ENCODE data around the gene GPR137B.

The GPR137B gene

DNA sequence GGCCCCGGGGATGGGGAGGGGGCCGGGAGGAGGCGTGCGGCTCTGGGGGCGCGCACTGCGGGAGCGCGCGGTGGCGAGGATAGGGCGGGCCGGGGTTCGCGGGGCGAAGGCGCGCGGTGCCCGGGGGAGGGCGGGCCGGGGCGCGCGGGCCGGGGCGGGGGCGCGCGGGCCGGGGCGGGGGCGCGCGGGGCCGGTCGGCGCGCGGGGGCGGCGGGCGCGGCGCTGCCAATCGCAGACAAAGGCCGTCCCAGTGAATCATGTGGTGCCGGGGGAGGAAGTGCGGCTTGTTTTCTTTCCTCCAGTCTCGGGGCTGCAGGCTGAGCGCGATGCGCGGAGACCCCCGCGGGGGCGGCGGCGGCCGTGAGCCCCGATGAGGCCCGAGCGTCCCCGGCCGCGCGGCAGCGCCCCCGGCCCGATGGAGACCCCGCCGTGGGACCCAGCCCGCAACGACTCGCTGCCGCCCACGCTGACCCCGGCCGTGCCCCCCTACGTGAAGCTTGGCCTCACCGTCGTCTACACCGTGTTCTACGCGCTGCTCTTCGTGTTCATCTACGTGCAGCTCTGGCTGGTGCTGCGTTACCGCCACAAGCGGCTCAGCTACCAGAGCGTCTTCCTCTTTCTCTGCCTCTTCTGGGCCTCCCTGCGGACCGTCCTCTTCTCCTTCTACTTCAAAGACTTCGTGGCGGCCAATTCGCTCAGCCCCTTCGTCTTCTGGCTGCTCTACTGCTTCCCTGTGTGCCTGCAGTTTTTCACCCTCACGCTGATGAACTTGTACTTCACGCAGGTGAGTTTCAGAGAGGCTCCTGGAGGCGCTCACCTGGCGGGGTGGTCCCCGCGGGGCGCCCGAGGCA lies at the start of gene GPR137B:
GPR137B (plus strand) TSS at position 287 of the 851 bp plus-strand sequence; CDS start at position 371, 84 bp downstream.
- DNase-seq (ENCODE audit: low read depth in 3 of 3) = peak in 2 of 3 experiments; percentile 20 to 62

DNA sequence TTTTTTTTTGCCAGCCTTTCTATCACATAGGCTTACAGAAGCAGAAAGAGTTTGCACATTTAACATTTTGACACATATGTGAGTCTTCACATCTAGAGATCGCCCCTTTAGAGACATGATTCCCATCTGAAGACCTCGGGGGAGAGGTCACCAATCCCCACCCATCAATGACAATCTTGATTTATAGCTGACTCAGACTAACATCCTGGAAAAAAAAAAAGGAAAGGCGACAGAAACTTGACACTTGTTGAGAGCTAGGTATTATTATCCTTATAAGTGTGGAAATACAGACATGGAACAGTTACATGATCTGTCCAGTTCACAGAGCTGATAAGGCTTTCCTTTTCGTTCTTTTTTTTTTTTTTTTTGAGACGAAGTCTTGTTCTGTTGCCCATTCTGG lies 49.4 kb upstream of the GPR137B start:
- DNase-seq (ENCODE audit: low read depth in 3 of 3) = no peak

GRCh38 chr1:236095705-236096520 lies 46.4 kb upstream of the GPR137B start:
- no peak for DNase-seq (ENCODE audit: low read depth in 3 of 3)

- peak; percentile 61 to 72 (median 70) for DNase-seq (ENCODE audit: low read depth in 3 of 3)
Observed at GRCh38 chr1:236096660-236097482, 45.5 kb upstream of the GPR137B start.

DNA sequence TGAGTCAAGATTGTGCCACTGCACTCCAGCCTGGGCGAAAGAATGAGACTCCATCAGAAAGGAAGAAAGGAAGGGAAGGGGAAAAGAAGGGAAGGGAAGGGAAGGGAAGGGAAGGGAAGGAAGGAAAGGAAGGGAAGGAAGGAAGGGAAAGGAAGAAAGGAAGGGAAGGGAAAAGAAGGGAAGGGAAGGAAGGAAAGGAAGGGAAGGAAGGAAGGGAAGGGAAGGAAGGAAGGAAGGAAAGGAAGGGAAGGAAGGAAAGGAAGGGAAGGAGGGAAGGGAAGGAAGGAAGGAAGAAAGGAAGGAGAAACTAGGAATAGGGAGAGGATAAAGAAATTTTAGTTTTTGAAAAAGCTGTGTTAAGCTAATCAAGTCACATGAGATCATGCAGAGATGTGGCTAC lies 44.1 kb upstream of the GPR137B start:
- no peak for DNase-seq (ENCODE audit: low read depth in 3 of 3)

GRCh38 chr1:236099355-236099974 lies 42.9 kb upstream of the GPR137B start:
- no peak for DNase-seq (ENCODE audit: low read depth in 3 of 3)

DNA sequence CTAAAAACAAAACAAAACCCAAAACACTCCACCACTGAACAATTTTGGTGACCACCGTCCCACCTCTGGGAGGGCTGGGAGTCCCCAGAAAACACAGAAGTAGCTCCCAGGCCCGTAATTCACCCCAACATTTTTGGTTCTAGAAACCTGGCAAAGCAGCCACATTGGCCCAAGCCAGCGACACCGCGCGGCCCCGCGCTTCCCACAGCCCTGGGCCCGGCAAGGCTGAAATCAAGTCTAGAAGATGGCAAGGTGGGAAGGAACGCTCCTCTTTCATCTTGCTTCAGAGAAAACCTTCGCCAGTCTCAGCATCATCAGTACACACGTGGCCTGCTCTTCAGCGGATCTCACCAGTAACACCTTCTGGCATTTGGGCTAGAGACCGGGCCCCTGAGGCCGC lies 41.5 kb upstream of the GPR137B start:
- no peak for DNase-seq (ENCODE audit: low read depth in 3 of 3)

DNA sequence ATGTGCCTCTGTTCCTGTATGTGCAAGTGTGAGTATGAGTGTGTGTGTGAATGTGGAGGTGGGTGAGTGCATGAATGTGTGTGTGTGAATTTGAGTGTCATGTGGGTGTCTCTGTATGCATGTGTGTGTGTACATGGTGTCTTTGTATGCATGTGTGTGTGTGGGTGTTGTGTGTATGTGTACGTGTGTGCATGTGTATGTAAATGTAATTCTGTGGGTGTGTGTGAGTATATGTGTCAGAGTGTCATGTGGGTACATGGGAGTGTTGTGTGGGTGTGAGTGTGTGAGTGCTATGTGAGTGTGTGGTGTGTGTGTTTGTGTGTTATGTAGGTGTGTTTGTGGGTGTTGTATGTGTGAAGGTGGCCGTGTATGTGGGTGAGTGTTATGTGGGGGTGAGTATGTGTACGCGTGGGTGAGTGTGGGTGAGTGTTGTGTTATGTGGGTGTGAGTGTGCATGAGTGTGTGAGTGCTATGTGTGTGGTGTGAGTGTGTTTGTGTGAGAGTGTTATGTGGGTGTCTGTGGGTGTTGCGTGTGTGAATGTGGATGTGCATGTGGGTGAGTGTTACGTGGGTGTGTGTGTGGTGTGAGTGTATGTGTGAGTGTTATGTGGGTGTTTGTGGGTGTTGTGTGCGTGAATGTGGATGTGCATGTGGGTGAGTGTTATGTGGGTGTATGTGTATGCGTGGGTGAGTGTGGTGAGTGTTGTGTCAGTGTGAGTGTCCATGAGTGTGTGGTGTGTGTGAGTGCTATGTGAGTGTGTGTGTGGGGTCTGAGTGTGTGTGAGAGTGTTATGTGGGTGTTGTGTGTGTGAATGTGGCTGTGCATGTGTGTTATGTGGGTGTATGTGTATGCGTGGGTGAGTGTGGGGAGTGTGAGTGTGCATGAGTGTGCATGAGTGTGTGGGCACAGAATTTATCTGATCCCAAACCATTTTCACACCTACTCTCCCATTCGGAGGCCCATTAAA lies 40.8 kb upstream of the GPR137B start:
- DNase-seq (ENCODE audit: low read depth in 3 of 3) = no peak

DNA sequence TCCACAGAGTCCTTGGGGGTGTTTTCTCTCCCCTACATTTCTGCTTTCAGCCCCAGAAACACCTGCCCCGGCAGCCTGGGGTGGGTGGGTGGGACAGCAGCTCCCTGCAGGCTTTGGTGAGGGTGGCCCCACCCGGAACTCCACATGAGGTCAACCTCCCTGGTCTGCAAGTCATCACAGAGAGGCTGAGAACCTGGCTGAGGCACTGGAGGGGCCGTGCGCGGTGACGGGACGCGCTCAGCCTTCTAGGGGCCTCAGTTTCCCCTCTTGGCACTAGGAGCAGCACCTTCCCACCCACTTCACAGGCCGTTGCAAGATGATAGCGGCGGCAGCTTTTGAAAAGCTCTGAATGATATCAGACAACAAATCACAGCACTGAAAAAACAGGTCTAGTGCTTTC lies 39.7 kb upstream of the GPR137B start:
- DNase-seq (ENCODE audit: low read depth in 3 of 3) = no peak

DNA sequence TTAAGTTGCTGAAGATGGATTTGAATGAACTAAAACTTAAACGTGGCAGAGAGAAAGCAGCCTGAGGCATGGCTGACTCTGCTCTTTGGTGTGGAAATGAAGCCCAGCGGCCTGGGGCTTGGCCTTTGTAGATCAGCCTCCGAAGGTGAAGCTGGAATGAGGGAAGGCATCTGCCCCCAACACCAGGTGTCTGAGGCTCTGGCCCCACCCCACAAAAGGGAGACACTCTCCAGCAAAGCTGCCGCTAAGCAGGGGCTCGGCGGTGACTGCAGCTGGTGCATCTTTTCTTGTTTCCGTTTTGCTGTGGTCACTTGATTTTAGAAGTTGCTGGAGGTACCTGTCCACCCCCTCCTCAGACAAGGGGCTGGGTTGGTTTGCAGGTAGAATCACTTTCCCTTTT lies 39.3 kb upstream of the GPR137B start:
- no peak for DNase-seq (ENCODE audit: low read depth in 3 of 3)

DNA sequence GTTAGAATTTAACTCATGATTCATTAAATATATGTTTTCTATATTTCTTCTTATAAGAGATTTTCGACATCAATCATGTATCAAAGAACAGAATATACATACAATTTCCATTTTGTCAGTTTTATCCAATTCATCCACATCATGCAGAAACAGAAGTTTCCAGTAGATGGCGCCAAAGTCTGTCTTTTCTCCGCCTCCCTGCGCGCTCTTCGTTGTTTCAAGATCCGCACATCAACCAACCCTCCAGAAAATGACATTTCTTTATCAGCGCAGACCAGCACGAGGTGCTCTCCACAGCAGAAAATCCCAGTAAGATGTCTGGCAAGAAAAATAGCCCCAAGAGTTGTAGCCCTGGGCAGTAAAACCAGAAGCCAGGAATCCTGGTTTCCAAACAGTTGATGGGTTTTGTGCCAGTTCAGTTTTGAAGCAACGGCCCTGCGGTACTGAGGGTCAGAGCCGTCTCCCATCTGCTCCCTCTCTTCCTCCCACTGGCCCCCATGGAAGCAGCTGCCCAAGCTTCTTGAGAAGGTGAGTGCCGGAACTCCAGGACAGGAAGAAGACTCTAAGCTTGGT lies 38.6 kb upstream of the GPR137B start:
- DNase-seq (ENCODE audit: low read depth in 3 of 3) = peak; percentile 33 to 48 (median 37)

DNA sequence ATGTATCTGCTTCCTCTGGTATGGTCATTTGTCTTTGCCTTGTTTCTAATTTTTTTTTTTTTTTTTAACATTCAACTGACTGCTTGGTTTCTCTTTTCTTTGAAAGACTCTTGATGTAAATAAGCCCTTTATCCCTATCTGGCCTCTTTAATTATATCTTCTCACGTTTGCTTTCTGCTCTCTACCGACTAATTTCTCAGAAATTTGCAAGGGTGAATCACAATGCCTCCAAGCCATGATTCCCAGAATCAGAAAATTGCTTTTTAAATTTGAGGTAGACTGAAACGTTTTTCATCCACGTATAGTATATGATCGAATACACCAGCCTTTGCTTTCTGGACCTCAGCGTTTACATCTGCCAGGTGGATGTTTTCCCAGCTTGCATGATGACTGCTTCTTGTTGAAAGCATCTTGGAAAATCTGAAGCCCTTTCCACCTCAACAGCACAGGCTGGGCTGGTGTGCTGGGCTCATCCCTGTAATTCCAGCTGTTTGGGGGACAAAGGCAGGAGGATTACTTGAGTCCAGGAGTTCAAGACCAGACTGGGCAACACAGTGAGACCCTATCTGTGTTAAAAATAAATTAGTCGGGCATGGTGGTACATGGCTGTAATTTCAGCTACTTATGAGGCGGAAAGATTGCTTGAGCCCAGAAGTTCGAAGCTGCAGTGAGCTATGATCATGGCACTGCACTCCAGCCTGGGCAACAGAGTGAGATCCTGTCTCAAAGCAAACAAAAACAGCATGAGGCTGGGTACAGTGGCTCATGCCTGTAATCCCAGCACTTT lies 35.0 kb upstream of the GPR137B start:
- DNase-seq (ENCODE audit: low read depth in 3 of 3) = no peak

GRCh38 chr1:236108027-236108648 lies 34.2 kb upstream of the GPR137B start:
- DNase-seq (ENCODE audit: low read depth in 3 of 3) = no peak

DNA sequence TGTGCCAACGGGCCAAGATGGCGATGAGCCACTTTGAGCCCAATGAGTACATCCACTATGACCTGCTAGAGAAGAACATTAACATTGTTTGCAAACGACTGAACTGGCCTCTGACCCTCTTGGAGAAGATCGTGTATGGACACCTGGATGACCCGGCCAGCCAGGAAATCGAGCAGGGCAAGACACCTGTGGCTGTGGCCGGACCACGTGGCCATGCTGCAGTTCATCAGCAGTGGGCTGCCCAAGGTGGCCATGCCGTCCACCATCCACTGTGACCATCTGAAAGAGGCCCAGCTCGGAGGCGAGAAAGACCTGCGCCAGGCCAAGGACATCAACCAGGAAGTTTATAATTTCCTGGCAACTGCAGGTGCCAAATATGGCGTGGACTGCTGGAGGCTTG lies 32.2 kb upstream of the GPR137B start:
- DNase-seq (ENCODE audit: low read depth in 3 of 3) = no peak

DNA sequence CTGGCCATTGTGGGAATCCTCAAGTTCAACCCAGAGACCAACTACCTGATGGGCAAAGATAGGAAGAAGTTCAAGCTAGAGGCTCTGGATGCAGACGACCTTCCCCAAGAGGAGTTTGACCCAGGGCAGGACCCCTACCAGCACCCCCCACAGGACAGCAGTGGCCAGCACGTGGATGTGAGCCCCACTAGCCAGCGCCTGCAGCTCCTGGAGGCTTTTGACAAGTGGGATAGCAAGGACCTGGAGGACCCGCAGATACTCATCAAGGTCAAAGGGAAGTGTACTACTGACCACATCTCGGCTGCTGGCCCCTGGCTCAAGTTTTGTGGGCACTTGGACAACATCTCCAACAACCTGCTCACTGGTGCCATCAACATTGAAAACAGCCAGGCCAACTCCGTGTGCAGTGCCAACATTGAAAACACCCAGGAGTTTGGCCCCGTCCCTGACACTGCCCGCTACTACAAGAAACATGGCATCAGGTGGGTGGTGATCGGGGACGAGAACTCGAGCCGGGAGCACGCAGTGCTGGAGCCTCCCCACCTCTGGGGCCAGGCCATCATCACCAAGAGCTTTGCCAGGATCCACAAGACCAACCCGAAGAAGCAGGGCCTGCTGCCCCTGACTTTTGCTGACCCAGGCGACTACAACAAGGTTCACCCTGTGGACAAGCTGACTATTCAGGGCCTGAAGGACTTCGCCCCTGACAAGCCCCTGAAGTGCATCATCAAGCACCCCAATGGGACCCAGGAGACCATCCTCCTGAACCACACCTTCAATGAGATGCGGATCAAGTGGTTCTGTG lies 30.6 kb upstream of the GPR137B start:
- DNase-seq (ENCODE audit: low read depth in 3 of 3) = no peak

DNA sequence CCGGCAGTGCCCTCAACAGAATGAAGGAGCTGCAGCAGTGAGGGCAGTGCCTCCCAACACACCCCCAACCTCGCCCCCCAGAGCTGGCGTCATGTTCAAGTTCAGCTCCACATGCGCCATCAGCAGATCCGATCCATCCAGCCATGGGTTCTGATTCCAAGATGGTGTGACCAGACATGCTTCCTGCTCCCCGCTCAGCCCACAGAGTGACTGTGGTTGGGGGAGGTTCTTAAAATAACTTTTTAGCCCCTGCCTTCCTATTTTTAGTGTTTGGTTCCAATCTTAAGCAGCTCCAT lies 30.1 kb upstream of the GPR137B start:
- no peak for DNase-seq (ENCODE audit: low read depth in 3 of 3)

DNA sequence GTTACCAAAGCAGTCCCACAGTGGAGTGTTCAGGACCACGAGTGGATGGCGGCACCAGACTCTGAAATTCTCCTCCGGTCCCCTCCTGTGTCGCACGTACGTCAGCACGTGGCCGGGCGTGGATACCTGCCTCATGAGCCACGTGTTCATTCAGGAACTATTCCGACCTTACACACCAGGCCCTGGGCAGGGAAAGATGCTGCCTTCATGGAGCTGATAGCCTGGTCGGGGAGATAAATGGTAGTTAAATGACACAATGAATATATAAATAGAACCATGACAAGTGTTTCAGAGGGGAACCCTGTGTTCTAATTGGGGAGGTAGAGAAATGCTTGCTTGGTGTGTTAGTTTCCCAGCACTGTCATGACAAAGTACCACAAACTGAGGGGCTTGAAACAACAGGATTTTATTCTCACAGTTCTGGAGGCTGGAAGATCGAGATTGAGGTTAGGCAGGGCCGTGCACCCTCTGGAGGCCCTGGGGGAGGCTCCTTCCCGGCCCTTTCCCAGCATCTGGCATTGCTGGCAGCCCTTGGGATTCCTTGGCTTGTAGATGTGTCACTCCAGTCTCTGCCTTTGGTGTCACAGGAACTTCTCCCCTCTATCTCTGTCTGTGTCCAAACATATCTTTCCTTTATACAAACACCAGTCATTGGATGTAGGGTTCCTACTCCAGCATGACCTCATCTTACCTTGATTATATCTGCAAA lies 28.9 kb upstream of the GPR137B start:
- no peak for DNase-seq (ENCODE audit: low read depth in 3 of 3)

Data from stimulated activated CD4-positive, alpha-beta T cell treated with anti-CD3 and anti-CD28 coated beads, TNF-alpha, amount 100 ng/mL, for 24 hours (primary cell).